ENCODE data around the gene DENND4B.

Gene DENND4B

DNA sequence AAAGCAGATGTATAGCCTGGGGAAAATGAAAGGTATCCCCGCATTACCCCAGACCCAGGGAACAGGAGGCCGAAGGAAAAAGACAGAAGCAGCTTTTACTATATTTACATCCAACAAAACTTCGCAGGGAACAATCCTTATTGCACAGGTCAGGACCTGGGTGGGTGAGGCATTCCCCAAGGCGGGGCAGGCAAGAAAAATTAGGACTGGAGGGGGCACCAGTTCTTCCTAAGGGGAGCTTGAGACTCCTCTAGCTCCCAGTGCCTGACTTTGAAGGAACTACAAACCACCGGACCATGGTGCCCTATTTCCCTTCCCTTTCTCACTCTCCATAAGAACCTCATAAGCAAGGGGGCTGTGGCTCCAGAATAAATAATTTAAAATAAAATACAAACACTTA, 17.1 kb downstream of the DENND4B start:
- Histone ChIP-seq H3K27me3 (replicated peaks; ENCODE audit: control insufficient read depth, insufficient read depth, low read length) (no peaks in the 10 kb centered on the region), H3K36me3 (ENCODE audit: control insufficient read depth, insufficient read depth, low read length) (peaks cover 29% of the 10 kb centered on the region), H3K4me3 (replicated peaks; ENCODE audit: low read depth, low read length) (no peak overlapping the region)
- no peak for DNase-seq (ENCODE audit: extremely low read depth, insufficient read length)
- TF ChIP-seq, protein P1, sequence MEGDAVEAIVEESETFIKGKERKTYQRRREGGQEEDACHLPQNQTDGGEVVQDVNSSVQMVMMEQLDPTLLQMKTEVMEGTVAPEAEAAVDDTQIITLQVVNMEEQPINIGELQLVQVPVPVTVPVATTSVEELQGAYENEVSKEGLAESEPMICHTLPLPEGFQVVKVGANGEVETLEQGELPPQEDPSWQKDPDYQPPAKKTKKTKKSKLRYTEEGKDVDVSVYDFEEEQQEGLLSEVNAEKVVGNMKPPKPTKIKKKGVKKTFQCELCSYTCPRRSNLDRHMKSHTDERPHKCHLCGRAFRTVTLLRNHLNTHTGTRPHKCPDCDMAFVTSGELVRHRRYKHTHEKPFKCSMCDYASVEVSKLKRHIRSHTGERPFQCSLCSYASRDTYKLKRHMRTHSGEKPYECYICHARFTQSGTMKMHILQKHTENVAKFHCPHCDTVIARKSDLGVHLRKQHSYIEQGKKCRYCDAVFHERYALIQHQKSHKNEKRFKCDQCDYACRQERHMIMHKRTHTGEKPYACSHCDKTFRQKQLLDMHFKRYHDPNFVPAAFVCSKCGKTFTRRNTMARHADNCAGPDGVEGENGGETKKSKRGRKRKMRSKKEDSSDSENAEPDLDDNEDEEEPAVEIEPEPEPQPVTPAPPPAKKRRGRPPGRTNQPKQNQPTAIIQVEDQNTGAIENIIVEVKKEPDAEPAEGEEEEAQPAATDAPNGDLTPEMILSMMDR (IDR thresholded peaks at IDR 0.05; ENCODE audit: insufficient read depth, low read length, poor library complexity, severe bottlenecking) = no peak

DNA sequence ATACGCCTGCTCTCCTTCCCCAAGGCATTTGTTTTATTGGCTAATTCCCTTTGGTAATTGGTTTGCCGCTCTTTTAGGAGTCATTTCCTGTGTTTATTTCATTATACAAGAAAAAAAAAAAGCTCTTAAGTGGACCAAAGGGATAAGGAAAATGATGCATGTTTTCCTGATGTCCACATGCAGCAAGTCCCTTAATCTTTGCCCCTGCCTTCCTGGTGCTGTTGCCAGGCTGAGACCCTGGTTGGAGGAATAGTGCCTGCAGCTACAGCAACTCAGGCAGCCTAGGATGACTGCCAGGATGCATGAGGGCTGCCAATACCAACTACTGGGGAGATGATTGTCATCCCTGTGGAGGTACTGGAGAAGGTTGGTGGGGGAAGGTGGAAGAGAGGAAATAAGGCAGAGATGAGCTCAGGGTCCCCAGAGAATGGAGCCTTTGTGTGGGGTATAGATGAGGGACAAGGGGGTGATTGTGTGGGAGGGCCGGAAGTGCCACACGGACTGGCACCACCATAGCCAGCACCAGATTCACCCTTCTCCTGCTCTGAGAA, 17.7 kb downstream of the DENND4B start:
- no peaks in the 10 kb centered on the region for H3K27me3 ChIP-seq (replicated peaks; ENCODE audit: control insufficient read depth, insufficient read depth, low read length)
- peaks cover 26% of the 10 kb centered on the region for H3K36me3 ChIP-seq (ENCODE audit: control insufficient read depth, insufficient read depth, low read length)
- DNase-seq (ENCODE audit: extremely low read depth, insufficient read length) = no peak
- no peak overlapping the region for H3K4me3 ChIP-seq (replicated peaks; ENCODE audit: low read depth, low read length)
- TF ChIP-seq, protein P1 (IDR thresholded peaks at IDR 0.05; ENCODE audit: insufficient read depth, low read length, poor library complexity, severe bottlenecking) = no peak

DNA sequence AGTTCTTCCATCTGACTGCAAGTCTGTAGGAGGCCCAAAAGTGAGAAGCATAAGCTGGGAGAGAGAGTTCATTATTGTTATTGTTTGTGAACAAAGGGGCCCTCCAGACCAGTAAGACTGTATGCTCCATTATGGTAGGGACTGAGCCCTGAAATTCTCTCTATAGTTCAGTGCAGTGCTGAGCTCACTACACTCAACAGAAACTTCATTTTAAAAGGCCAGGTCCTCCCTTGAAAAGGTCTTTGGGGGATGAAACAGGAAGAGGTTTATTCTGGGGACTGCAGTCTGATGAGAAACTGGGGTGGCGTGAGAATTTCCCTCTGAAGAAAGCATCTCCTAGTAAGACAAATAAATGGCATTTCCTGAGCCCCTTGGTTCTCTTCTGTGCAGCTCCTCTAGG, 18.3 kb downstream of the DENND4B start:
- Histone ChIP-seq H3K36me3 (ENCODE audit: control insufficient read depth, insufficient read depth, low read length) (peaks cover 20% of the 10 kb centered on the region), H3K4me3 (replicated peaks; ENCODE audit: low read depth, low read length) (no peak overlapping the region), H3K27me3 (replicated peaks; ENCODE audit: control insufficient read depth, insufficient read depth, low read length) (no peaks in the 10 kb centered on the region)
- no peak for DNase-seq (ENCODE audit: extremely low read depth, insufficient read length)
- TF ChIP-seq, protein P1 (IDR thresholded peaks at IDR 0.05; ENCODE audit: insufficient read depth, low read length, poor library complexity, severe bottlenecking) = no peak

DNA sequence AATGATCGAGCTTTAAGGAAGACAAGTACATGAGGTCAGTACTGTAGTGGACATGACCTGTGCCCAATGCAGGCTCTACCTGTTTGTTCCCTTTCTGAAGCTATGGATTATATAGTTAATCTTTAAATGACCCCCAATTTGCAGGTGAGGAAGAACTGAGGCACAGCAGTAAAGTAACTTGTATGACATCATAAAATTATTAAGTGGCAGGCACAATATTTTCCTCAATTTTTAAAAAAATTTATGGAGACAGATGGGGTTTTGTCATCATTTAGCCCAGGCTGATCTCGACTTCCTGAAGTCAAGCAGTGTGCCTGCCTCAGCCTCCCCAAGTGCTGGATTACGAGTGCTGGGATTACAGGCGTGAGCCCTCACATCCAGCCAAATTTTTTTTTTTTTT, 20.1 kb downstream of the DENND4B start:
- DNase-seq (ENCODE audit: extremely low read depth, insufficient read length) = no peak
- TF ChIP-seq, protein P1 (IDR thresholded peaks at IDR 0.05; ENCODE audit: insufficient read depth, low read length, poor library complexity, severe bottlenecking) = no peak
- Histone ChIP-seq H3K4me3 (replicated peaks; ENCODE audit: low read depth, low read length) (no peak overlapping the region), H3K27me3 (replicated peaks; ENCODE audit: control insufficient read depth, insufficient read depth, low read length) (no peaks in the 10 kb centered on the region), H3K36me3 (ENCODE audit: control insufficient read depth, insufficient read depth, low read length) (peaks cover 10% of the 10 kb centered on the region)

DNA sequence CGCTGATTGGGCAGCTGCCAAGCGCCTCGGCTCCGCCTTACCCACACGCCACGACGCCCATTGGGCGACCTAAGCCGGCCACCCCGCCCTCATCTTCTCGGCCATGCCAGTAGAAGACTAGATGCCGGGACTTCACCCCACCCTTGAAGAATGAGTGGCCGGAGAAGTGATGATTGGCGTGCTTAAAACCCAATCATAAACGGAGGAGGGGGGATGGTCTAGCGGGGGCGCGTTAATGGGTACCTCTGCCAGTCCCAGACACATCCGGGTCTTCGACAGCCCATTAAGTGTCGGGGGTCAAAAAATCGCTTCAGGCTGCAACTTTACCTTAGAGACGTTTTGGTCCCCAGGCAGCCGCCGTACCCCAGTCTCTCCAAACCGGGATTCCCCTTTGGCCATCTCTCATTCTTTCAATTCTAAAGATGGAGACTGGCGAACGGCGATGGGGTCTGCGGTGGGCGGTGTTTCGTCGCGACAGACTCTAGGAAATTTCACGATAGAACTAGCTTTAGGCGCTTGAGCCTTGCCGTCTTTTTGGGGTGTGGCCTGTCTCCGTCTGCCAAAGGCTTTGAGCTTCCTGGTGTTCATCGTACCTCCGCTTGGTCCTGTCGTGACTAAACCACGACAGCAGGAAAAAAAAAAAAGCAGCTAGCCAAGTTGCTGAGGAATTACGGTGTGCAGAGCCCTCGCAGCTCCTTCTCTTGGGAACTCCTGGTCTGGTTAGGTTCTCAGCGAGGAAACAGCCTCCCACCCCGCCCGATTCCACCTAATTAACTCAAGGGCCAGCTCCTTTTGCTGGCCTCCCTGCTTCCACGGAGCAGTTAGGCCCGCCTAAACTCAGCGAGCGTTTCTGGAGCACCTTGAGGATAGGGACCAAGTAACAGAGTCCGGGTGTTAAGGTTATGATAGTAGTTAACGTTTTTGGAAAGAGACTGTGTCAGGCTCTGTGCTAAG, 23.3 kb downstream of the DENND4B start, which contains the start of gene GATAD2B:
Gene GATAD2B (minus strand): TSS at position 1 of the 954 bp plus-strand sequence. CDS start 94,625 bp downstream, outside the sequence.
- no peaks in the 10 kb centered on the region for H3K27me3 ChIP-seq (replicated peaks; ENCODE audit: control insufficient read depth, insufficient read depth, low read length)
- no peaks in the 10 kb centered on the region for H3K36me3 ChIP-seq (ENCODE audit: control insufficient read depth, insufficient read depth, low read length)
- TF ChIP-seq, protein P1 (IDR thresholded peaks at IDR 0.05; ENCODE audit: insufficient read depth, low read length, poor library complexity, severe bottlenecking) = no peak
- peak; percentile 98 for DNase-seq (ENCODE audit: extremely low read depth, insufficient read length)
- peak within 1 kb of the TSS; percentile 82 for H3K4me3 ChIP-seq (replicated peaks; ENCODE audit: low read depth, low read length)
